Hippocampal formation (tissue), 2 donors: ENCODE measurements around the gene EFHC1.

Source experiments
- DNase-seq, 2 donors: peaks; one replicate each; lab custom pipeline; 2025; lab: John Stamatoyannopoulos, UW

The EFHC1 gene

DNA sequence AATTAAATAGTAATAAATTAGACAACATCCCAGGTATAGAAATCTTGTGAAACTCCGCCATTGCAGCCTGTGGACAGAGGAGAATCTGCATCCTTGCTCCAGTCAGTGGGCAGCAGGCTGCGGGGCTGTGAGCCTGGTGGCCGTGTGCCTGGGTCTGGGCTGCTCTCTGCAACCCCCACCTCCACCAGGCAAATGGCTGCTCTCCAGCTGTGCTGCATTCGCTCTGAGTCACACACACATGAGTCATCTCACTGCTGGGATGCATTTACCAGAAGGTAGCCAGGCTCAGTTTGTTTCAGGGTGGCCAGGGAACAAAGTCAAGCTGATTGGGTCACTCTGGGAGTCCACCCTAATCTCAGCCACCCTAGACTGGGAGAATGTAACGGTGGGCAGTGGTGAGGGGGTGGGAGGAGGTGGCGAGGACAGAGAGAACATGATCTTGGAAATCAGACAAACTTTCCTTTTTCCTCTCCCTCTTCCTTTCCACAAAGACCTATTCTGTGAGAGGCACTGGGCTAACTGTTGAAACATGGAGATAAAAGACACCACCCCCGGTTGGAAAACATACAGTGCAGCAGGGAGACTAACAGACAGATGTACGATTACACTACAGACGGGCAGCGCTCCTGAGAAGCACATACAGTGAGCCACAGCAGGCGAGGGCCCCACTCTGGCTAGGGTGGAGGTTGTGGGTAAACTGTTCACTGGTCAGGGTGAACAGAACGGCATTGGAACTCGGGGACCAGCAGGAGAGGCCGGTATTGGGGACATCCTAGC is 97.5 kb downstream of the EFHC1 start:
- peak; percentile 35 to 53 for DNase-seq

DNA sequence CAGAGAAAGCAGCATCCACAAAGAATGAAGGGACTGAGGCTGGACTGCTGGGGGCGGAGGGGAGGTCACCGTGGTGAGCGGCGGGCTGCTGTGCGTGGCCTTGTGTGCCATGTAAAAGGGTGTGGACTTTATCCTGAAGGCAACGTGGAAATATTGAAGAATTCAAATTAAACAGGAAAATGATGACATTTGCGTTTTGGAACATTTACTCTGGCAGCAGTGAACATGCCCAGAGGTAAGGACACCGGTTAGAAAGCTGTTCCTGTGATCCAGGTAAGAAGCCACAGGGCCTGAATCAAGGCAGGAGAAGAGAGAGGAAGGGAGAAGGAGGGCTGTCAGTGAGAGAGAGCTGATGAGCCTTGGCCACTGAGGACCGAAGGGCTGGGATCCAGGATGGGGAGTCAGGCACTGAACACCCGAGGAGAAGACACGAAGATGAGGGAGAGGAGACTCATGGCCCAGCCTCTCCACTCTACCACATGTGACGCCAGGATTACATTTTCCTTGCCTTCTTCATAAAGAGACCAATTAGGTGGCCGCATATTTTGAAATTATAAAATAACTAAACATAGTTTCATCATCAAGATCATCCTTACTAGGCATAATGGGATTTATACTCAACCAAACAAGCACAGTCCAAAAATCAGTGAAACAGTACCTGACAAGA is 98.3 kb downstream of the EFHC1 start:
- no peak for DNase-seq

DNA sequence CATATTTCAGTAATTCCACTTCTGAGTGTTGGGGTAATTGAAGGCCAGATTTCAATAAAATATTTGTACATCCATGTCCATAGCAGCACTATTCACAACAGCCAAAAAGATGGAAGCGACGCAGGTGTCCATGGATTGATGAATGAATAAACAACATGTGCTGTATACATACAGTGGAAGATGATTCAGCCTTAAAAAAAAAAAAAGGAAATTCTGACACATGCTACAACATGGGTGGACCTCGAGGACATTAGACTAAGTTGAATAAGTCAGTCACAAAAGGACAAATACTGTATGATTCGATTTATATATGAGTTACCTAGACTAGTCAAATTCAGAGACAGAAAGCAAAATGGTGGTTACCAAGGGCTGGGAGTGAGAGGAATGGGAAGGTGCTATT is 99.5 kb downstream of the EFHC1 start:
- DNase-seq, result no peak

DNA sequence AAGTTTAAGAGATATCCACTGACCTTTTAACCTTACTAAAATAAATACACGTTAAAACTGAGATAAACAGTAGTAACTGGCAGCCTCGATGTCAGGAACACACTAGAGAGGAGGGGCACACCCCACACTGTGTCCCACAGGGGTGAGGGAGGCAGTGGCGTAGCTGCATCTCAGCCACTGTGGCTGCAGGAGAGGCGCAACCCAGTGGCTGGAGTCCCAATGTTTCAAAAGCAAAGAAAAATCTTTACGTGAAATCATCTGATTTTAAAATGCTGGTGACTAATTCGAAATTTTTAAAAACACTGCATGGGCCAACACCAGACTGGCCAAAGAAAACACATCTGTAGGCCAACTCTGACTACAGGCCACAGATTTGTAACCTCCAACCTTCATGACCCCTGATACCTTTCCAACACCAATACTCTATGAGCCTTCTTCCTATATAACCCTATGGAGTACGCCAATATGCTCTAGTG is 102.0 kb downstream of the EFHC1 start:
- no peak for DNase-seq

DNA sequence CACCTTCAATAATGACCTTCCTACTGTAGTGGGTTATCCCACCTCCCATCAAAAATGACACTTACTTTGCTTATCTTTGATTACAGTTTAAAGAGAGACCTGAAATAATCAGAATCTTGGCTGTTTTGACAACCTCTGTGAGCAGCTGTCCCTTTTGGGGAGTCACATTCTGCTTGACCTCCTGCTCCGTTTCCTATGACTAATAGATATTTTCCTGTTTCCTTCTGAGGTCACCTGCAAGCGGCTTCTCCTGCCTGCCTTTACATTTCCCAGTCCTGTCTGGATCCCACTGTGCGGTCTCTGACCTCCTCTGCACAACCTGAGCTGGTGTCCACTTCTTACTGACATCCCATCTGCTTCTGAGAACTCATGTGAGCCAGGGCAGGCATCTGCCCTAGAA is 102.5 kb downstream of the EFHC1 start:
- DNase-seq, result no peak

DNA sequence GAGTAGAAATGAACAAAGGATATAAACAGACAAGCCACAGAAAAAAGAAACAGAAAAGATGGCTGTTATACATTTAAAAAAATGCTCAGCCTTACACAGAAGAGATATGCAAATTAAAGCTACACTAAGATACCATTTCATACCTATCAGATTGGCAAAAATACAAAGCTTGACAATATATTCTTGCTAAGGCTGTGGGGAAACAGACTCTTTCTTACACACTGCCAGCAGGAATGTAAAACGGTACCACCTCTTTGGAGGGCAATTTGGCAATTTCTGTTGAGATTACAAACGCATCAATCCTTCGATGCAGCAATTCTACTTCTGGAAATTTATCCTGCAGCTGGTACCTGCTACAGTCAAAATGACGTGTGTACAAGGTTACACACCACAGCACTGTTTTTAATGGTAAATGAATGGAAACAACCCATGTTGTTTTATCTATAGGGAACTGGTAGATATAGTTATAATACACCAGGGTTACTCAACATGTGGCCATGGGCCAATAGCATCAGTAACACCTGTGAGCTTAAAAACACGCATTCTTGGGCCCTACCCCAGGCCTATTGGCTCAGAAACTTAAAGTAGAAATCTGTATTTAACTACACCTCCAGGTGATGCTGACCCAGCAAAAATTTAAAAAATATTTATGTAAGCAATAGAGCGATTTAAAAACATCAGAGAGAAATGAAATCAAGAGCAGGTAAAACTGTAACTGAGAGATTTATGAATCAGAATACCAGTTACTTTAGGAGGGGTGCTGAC is 103.4 kb downstream of the EFHC1 start:
- DNase-seq, result no peak

DNA sequence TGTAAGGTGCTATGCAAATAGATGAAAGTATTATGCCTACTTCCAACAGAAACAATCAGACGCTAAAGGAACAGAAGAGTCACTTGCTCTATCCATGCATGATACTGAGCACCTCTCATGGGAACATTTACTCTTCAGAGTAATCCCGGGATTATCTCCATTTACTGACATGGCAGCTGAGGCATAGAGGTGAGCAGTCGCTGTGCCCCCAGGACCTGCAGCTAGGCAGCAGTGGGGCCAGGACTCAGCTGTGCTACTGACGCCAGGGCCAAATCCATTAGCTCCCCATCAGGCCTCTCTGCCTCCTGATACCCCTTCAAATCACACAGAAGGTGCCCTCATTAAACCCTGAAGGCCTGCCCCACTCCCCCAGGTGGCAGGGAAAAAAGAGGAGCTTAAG is 104.8 kb downstream of the EFHC1 start:
- DNase-seq, result no peak

DNA sequence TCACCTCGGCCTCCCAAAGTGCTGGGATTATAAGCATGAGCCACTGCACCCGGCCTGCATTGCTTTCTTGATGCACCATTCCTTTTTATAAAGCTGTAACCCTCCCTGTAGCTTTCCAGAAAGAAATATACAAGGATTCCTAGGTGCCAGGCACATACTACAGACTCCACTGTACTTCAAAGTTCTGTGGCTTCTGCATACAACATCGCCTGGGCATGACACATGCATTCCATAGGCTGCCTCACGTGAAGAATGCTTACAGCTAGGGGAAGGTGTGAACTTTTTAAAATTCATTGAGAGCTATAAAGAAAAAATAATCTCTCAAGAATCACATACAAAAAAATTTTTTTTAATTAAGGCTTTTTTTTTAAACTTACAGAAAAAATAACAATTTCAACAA is 106.5 kb downstream of the EFHC1 start:
- no peak for DNase-seq

DNA sequence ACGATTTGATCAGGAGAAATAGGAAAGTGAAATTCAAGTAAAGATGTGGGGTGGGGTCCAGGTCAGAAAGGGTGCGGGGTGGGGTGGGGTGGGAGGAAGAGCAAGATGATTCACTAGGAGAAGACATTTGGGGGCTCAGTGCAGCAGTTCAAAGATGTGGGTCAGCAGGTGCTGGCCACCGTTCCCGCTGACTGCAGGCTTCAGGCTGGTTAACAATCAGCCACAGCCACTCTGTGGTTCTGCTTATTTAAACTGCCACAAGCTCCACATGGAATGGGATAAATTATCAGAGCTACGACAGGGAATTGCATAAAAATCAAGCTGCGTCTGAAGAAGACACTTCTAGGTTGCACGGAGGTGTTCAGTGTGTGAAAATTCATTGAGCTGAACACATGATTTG is 107.3 kb downstream of the EFHC1 start:
- no peak for DNase-seq

DNA sequence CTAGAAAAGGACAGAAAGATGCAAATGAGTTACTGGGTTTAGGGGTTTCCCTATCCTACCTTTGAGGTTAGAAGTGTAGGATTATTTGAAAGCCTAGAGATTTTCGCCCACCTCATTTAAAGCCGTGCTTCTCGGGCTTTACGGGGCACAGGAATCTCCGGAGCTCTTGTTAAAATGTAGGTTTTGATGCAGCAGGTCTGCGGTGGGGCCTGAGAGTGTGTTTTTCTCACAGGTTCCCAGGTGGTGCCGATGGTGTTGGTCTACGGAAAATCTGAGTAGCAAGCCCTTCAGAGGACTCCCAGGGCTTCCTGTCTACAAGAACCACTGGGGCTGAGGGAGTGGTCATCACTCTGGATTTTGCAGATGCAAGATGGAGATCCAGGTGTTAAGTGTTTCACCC is 109.2 kb downstream of the EFHC1 start:
- DNase-seq, result no peak

DNA sequence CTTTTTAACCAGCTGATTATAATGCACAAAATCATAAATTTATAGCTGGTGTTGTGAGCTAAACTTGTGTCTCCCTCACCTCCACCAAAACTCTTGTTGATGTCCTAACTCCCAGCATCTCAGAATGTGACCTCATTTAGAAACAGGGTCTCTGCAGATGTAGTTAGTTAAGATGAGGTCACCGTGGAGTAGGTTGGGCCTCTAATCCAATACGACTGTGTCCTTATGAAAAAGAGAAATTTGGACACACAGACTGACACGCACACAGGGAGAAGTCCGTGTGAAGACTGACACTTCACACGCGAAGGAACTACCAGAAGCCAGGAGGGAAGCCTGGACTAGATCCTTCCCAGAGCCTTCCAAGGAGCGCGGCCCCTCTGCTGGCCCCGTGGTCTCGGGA is 110.2 kb downstream of the EFHC1 start:
- DNase-seq, result no peak

DNA sequence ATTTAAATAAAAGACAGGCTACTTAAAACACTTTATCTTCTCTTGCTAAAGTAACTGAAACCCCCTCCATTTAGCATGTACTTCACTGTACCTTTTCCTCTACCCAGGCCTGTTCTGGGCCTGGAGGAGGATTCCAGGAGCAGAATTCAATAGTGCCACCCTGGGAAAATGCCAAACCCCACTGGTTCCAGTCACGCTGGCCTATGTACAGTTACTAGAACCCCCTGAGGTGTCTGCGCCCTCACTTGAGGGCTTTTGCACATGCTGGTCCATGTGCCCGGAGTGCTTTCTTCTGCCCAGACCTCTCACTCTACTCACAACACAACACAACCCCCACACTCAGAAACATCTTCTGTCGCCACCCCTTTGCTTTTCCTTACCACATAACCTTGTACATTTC is 111.3 kb downstream of the EFHC1 start:
- DNase-seq, result no peak

DNA sequence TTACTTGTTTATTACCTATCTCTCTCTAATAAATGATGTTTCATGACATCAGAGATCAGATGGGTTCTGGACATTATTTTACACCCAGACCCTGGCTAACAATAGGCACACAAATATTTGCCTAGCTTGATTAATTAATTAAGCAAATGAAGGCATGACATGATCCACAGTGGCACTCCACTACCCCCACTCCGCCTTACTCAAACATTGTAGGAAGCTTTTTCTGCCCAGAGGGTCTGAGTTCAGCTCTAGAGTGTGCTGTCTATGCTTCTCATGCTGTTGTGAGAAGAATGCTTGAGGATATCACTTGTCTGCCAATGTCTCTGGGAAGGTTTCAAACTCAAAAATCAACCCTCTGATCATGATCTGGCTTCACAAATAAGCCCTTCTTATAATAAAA is 111.7 kb downstream of the EFHC1 start:
- DNase-seq, result no peak

DNA sequence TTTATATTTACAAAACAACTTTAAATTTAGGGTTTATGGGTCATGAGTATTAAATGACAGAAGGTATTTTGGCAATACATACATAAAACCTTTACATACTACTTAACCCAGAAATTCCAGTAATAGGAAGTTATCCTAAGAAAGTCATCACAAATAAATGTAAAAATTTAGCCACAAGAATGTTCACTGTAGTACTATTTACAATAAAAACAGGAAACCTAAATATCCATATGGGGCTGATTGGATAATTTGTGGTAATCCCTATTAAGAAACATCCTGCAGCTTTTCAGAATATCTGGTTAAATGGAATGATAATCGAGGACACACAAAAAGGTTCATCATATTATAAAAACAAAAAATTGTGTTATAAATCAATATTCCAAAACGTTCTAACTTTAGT is 112.3 kb downstream of the EFHC1 start:
- DNase-seq, result no peak

DNA sequence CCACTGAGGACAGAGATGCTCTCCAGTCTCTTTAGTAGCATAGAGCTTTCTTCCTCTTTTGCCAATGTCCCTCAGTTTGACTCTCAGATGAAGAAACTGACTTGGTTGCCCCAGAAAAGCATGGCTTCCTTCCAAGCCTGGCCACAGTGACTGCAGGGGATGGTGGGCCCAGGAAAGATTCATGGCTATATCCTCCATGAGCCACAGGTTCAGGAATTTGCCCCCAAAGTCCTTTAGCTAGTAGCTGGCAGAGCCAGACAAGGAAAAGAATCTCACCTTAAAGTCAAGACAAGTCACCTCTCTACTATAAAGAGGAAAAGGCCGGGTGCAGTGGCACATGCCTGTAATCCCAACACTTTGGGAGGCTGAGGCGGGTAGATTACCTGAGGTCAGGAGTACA is 113.3 kb downstream of the EFHC1 start:
- no peak for DNase-seq

DNA sequence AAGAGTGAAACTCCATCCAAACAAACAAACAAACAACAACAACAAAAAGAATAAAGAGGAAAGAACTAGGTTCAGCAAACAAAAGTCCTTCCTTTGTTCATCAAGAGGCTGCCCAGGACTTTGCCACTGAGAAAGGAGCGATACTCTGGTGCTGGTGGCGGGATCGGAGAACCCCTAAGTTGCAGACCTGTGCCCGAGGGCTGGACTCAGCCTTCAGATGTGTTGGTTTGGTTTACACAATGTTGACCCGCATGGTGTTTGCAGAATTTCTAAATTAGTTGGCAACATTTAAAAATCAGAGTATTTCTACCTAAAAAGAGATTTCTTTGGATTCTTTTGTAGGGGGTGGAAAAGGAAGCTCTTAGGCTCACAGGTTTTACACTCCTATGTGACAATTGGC is 114.2 kb downstream of the EFHC1 start:
- no peak for DNase-seq

DNA sequence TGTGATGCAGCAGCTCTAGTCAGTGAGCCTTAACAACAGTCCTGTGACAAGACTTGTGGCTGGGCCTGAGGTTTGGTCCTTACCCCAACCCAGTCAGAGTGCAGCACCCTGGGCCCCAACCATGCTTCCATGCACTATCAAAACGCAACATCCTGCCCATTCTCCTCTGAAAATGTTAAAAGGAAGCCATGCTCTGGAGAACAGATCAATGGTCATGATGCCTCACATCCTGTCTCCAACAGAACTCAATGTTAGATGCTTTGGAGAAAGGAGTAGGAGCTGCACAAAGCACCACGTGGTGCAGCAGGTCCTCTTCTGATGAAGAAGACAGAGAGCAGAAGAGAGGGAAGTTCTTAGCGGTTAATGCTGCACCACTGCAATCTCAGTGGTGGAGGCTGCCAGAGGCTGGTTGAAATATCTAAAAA is 114.8 kb downstream of the EFHC1 start:
- no peak for DNase-seq

DNA sequence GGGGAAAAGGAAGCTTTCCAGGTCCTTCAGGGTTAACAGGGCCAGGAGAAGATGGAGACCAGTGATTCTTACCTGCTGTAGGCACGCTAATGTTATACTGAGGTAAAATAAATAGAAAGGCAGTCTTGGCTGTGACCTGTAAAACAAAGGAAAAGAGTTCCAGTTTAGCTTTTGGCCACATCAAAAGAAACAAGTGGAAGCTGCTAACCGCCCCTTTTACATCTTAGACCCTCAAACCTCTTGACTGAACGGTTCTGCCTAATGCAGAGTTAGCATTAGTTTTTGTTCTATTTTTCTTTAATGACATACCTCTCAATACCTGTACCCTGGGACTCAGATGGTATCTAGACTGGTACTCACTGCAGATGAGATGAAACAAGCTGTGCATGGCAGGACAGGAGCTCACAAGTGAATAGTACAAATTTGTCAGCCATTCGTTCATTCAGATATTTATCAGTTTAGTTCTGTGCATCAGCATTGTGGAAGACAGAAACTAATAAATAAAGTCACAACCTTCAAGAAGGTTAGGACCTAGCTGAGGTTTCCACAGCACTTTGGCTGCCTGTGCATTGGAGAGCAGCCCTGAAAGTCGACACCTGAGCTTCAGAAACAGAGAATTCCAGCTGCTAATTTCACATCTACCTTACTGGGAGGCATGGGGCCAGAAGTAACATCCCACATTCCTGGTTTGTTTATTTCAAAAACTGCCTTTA is 115.7 kb downstream of the EFHC1 start:
- DNase-seq, result no peak

DNA sequence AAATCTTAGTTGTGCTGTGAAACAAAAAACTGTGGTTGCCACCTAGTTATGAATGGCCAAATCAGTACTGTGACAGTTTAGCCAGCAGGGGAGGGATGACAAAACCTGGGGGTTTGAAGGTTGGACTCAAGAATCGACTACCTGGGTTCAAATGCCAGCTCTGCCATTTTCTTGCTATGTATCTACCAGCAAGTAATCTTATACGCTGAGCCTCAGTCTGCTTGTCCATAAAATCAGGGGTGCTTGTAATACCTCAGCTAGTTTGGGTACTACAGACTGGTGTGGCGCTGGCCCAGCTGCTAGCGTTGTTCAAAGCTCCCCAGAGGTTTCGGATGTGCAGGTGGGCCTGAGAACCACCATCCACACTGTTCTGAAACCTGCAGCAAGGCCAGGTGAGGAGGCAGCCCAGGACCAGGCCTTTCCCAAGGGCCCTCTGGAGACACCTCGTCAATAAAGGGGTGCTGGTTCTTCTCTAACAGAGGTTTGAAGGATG is 116.3 kb downstream of the EFHC1 start:
- DNase-seq, result no peak

DNA sequence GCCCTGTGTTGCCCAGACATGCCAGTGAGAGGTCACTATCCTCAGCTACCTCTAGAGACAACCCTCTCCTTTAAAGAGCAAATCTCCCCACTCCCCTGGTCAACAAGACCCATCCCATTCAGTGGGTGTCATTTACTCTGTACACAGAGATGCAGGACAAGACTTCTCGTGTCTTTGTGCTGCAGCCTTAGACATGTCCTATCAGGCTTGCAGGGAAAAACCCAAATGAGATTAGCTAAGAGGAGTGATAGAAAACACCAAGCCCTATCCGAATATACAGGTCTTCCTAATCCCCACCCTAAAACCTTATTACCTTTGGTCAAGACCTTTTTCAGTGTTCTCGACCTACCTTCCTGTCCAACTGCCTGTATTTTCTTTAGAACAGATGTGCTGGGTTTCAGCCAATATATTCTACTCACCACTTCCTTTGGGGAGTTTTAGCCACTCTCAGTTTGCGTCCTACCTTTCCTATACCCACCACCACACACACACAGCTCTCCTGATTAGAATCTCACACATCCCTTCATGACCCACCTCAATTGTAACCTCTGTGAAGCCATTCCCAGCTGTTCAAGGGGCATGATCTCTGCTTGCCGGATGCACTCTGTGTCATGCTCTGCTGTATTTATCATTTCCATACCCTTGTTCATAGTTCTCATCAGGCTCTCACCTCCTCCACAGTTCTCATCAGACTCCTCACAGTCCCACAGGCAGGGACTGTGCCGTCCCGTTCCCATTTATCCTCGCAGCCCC is 117.0 kb downstream of the EFHC1 start:
- no peak for DNase-seq

DNA sequence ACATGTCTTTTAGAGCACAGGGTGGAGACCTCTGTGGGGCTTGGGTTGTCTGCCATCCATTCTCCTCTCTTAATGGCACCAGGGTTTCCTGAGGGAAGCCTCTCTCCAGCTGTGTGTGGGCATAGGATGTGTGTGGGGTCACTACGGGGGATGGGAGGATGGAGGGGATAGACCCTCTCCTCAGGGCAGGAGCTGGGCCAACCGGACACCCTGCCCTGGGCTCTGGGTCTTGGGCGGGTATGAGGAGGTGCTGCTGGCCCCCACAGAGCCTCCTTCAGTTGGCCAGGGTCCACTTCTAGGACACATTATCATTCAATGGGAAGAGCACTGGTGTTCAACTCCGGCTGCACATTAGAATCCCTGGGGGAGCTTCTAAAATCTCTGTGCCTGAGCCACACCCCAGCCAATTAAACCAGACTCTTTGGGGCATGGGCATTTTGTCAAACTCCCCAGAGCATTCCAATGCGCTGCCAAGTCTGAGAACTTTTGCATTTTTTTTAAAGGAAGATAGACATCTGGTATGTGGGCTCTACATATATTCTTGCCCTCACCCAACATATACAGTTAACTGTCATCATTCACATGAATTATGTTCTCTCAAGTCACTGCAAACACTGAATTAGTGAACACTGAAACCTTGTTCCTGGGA is 118.2 kb downstream of the EFHC1 start:
- no peak for DNase-seq
